NT2/D1 (cell line): Measurements from ENCODE around the gene INSIG2.

Experiments used
- SUZ12 ChIP-seq: IDR thresholded peaks from 2 replicates; pipeline ENCODE4 v1.6.1; 2011; ENCODE audit not compliant: insufficient read length, insufficient read depth; ENCODE audit errors: extremely low read depth
- YY1 ChIP-seq: IDR thresholded peaks from 2 replicates; pipeline ENCODE4 v1.6.1; 2011; ENCODE audit not compliant: insufficient read length, insufficient read depth
- ZNF274 ChIP-seq: IDR thresholded peaks from 2 replicates; pipeline ENCODE4 v1.6.1; 2011; ENCODE audit warnings: mild to moderate bottlenecking, low read depth, low read length

GRCh38 chr2:118145806-118146205 lies 57.5 kb downstream of the INSIG2 start:
- no peak for TF ChIP-seq ZNF274
- TF ChIP-seq YY1: no peak
- TF ChIP-seq SUZ12: no peak
